ENCODE measurements around the gene PSMG3. TPM values are rescaled to one million over a fixed set of nuclear protein-coding genes. Genes with fewer than 3 reads are reported as not detected.
"Not testable (repeated sequence)": the region's sequence is repeated elsewhere in the genome, so short reads cannot be mapped to it uniquely, and the experiment has no call there.

The PSMG3 gene
- total RNA-seq, 1 experiment from 2014 or later: 118 TPM

- in situ Hi-C loops (cut with HindIII; ENCODE audit: low pct_unique_long_range_greater_than_20kb, low sequenced_read_pairs): no loop called here
Observed at GRCh38 chr7:1533255-1533546, 36.6 kb downstream of the PSMG3 start.

GRCh38 chr7:1532456-1533254 is 37.2 kb downstream of the PSMG3 start:
- DNase-seq (ENCODE audit: low read depth, low spot score): no peak
- in situ Hi-C loops (cut with HindIII; ENCODE audit: low pct_unique_long_range_greater_than_20kb, low sequenced_read_pairs): no loop called here

More at GRCh38 chr7:1533255-1533546, 36.6 kb downstream of the PSMG3 start:
- DNase-seq (ENCODE audit: low read depth, low spot score): no peak

GRCh38 chr7:1531979-1532455 is 37.8 kb downstream of the PSMG3 start:
- no peak for DNase-seq (ENCODE audit: low read depth, low spot score)
- in situ Hi-C loops (cut with HindIII; ENCODE audit: low pct_unique_long_range_greater_than_20kb, low sequenced_read_pairs): no loop called here

GRCh38 chr7:1531263-1531978 is 38.4 kb downstream of the PSMG3 start:
- in situ Hi-C loops (cut with HindIII; ENCODE audit: low pct_unique_long_range_greater_than_20kb, low sequenced_read_pairs): no loop called here
- DNase-seq (ENCODE audit: low read depth, low spot score): no peak

- in situ Hi-C loops (cut with HindIII; ENCODE audit: low pct_unique_long_range_greater_than_20kb, low sequenced_read_pairs): no loop called here
- no peak for DNase-seq (ENCODE audit: low read depth, low spot score)
Observed at GRCh38 chr7:1530946-1531262, 38.9 kb downstream of the PSMG3 start.

GRCh38 chr7:1529383-1530116 is 40.3 kb downstream of the PSMG3 start:
- in situ Hi-C loops (cut with HindIII; ENCODE audit: low pct_unique_long_range_greater_than_20kb, low sequenced_read_pairs): no loop called here
- DNase-seq (ENCODE audit: low read depth, low spot score): no peak

GRCh38 chr7:1526271-1526754 is 43.5 kb downstream of the PSMG3 start:
- peak; percentile 58 for DNase-seq (ENCODE audit: low read depth, low spot score)
- in situ Hi-C loops (cut with HindIII; ENCODE audit: low pct_unique_long_range_greater_than_20kb, low sequenced_read_pairs): no loop called here

- no peak for DNase-seq (ENCODE audit: low read depth, low spot score)
- in situ Hi-C loops (cut with HindIII; ENCODE audit: low pct_unique_long_range_greater_than_20kb, low sequenced_read_pairs): no loop called here
Observed at GRCh38 chr7:1525409-1525808, 44.4 kb downstream of the PSMG3 start.

GRCh38 chr7:1523844-1524243 is 46.0 kb downstream of the PSMG3 start:
- in situ Hi-C loops (cut with HindIII; ENCODE audit: low pct_unique_long_range_greater_than_20kb, low sequenced_read_pairs): no loop called here
- no peak for DNase-seq (ENCODE audit: low read depth, low spot score)

GRCh38 chr7:1523208-1523607 is 46.6 kb downstream of the PSMG3 start:
- in situ Hi-C loops (cut with HindIII; ENCODE audit: low pct_unique_long_range_greater_than_20kb, low sequenced_read_pairs): no loop called here
- no peak for DNase-seq (ENCODE audit: low read depth, low spot score)

- in situ Hi-C loops (cut with HindIII; ENCODE audit: low pct_unique_long_range_greater_than_20kb, low sequenced_read_pairs): no loop called here
- no peak for DNase-seq (ENCODE audit: low read depth, low spot score)
Observed at GRCh38 chr7:1521456-1521855, 48.4 kb downstream of the PSMG3 start.

- in situ Hi-C loops (cut with HindIII; ENCODE audit: low pct_unique_long_range_greater_than_20kb, low sequenced_read_pairs): no loop called here
- DNase-seq (ENCODE audit: low read depth, low spot score): peak; percentile 87
Observed at GRCh38 chr7:1520539-1521234, 49.1 kb downstream of the PSMG3 start.

GRCh38 chr7:1519322-1519922 is 50.4 kb downstream of the PSMG3 start:
- DNase-seq (ENCODE audit: low read depth, low spot score); in situ Hi-C loops (cut with HindIII; ENCODE audit: low pct_unique_long_range_greater_than_20kb, low sequenced_read_pairs): not testable (repeated sequence)

Other genes starting within 250 kb of the PSMG3 start
- gene MICALL2, start 110.6 kb downstream of the PSMG3 start, total RNA-seq (2014; rRNA removed; shearing (Covaris generic)): 1.2 and 2.4 TPM in 2 replicates
- gene INTS1, start 65.6 kb downstream of the PSMG3 start, total RNA-seq (2014; rRNA removed; shearing (Covaris generic)): 34.5 and 41.4 TPM in 2 replicates
- gene MAFK, start 39.3 kb downstream of the PSMG3 start, total RNA-seq (2014; rRNA removed; shearing (Covaris generic)): 23.6 and 24.3 TPM in 2 replicates
- gene TMEM184A, start 13.8 kb downstream of the PSMG3 start, total RNA-seq (2014; rRNA removed; shearing (Covaris generic)): 0.16 and 0.19 TPM in 2 replicates
- 0.11 TPM in 2 replicates for gene ELFN1, start 100.2 kb upstream of the PSMG3 start, total RNA-seq (2014; rRNA removed; shearing (Covaris generic))